Lung (tissue), 12 donors: ENCODE data around the gene RAET1G. TPM values are rescaled to one million over a fixed set of nuclear protein-coding genes. Genes with fewer than 3 reads are reported as not detected.

ENCODE experiments used
- ATAC-seq: fragments of 200-7000 bp; cut with Tn5 transposase; one replicate; pipeline ENCODE4 v1.9.1; 2020; ENCODE audit warnings: moderate number of reproducible peaks; ENCODE audit not compliant: insufficient read depth, low FRiP score
- DNase-seq, 3 donors: peaks; one replicate each; pipeline ENCODE4 v3.0.0-alpha.2; 2013 to 2017
- H3K27ac ChIP-seq, 2 donors: one replicate each; pipeline ENCODE4 v1.5.1; 2013; ENCODE audit warnings: mild to moderate bottlenecking in 2 of 2, moderate library complexity in 2 of 2, control low read depth in 1 of 2, inconsistent platforms in 1 of 2, low read depth in 1 of 2, low read length in 1 of 2
- H3K27me3 ChIP-seq, 3 donors: one replicate each; pipeline ENCODE4 v1.5.1; 2013; ENCODE audit warnings: low read length in 2 of 3; ENCODE audit not compliant: control insufficient read depth in 3 of 3, insufficient read depth in 3 of 3
- H3K36me3 ChIP-seq, 4 donors: one replicate each; pipeline ENCODE4 v1.5.1; 2013; ENCODE audit warnings: low read length in 4 of 4, mild to moderate bottlenecking in 1 of 4, moderate library complexity in 1 of 4; ENCODE audit not compliant: control insufficient read depth in 4 of 4, insufficient read depth in 4 of 4
- H3K4me1 ChIP-seq, 5 donors: one replicate each; pipeline ENCODE4 v1.5.1; 2013; ENCODE audit warnings: low read length in 5 of 5, mild to moderate bottlenecking in 2 of 5, moderate library complexity in 1 of 5; ENCODE audit not compliant: control insufficient read depth in 5 of 5, insufficient read depth in 5 of 5
- H3K4me3 ChIP-seq: one replicate; pipeline ENCODE4 v1.5.1; 2013; ENCODE audit warnings: mild to moderate bottlenecking, control low read depth, moderate library complexity
- H3K9ac ChIP-seq, 2 donors: one replicate each; pipeline ENCODE4 v1.5.1; 2013; ENCODE audit warnings: low read length in 2 of 2, control low read depth in 1 of 2; ENCODE audit not compliant: insufficient read depth in 1 of 2
- H3K9me3 ChIP-seq, 4 donors: one replicate each; pipeline ENCODE4 v1.5.1; 2013; ENCODE audit warnings: low read length in 3 of 4, mild to moderate bottlenecking in 1 of 4, moderate library complexity in 1 of 4; ENCODE audit not compliant: control insufficient read depth in 4 of 4, insufficient read depth in 3 of 4
- WGBS, 2 donors: extraction: QIAGEN DNeasy Blood & Tissue Kit; methylation state at CpG; one replicate each; pipeline ENCODE4 v1.1.7; 2013; 5-methylcytosine and 5-hydroxymethylcytosine counted together
- polyA plus RNA-seq, 2 donors: library from polyadenylated mRNA; stranded (reverse); fragments of 200-250 nt; gene quantifications; one replicate each; pipeline ENCODE4 v1.2.1, GENCODE V29; 2013
- total RNA-seq, 2 donors: library from RNA; depleted of rRNA in 1 of 2; stranded (reverse); fragments of >200 nt in 1 of 2; gene quantifications; one replicate each; pipeline ENCODE4 v1.2.1, GENCODE V29; 2014 to 2021
- TF ChIP-seq, protein P1 (sequence below): IDR thresholded peaks from 2 replicates; pipeline ENCODE4 v1.5.1; 2012; ENCODE audit warnings: mild to moderate bottlenecking; ENCODE audit errors: control extremely low read depth, extremely low read depth
- donor health status: control.
- donor health status: control.
- donor health status: Bipolar disorder and iron deficiency.
- donor health status: healthy.
- donor health status: DM: yes; HTN: yes; CAD: no.

RAET1G gene
- total and polyA plus RNA-seq, 4 donors = 0.32 to 1.8 (median 0.99) TPM

DNA sequence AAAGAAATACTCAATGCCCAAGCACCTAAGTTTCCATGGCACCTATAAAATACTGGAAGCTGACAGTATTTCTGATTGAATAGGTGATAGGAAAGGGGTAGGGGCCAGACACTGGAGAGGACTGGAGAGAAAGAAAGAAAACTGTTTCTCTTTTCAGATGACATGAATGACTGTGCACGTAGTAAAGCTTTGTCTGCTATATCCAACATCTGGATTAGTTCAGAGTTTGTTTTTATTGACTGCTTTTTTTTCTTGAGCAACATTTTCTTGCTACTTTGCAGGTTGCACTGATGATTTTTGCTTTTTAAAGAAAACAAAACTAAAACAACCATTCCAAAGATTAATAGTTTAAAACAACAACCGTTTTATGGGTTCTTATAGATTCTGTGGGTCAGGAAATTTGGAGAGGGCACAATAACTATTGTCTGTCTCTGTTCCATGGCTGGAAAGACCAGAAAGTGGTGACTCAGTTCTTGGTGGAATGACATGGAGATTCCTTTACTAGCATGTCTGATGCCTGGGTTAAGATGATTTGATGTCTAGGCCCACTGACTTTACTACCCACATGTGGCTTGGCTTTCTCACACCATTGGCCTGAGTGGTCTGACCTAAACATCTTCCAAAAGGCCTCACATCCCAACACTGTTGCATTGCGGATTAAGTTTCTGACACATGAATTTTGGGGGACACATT, 46.5 kb downstream of the RAET1G start:
- Histone ChIP-seq H3K27ac (no peak overlapping the region), H3K9ac (no peak overlapping the region), H3K4me1 (no peaks in the 10 kb centered on the region), H3K36me3 (no peaks in the 10 kb centered on the region), H3K9me3 (no peaks in the 10 kb centered on the region), H3K27me3 (no peaks in the 10 kb centered on the region), H3K4me3 (no peak overlapping the region)
- DNase-seq (no peak), ATAC-seq (no peak)
- TF ChIP-seq, protein P1, sequence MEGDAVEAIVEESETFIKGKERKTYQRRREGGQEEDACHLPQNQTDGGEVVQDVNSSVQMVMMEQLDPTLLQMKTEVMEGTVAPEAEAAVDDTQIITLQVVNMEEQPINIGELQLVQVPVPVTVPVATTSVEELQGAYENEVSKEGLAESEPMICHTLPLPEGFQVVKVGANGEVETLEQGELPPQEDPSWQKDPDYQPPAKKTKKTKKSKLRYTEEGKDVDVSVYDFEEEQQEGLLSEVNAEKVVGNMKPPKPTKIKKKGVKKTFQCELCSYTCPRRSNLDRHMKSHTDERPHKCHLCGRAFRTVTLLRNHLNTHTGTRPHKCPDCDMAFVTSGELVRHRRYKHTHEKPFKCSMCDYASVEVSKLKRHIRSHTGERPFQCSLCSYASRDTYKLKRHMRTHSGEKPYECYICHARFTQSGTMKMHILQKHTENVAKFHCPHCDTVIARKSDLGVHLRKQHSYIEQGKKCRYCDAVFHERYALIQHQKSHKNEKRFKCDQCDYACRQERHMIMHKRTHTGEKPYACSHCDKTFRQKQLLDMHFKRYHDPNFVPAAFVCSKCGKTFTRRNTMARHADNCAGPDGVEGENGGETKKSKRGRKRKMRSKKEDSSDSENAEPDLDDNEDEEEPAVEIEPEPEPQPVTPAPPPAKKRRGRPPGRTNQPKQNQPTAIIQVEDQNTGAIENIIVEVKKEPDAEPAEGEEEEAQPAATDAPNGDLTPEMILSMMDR = no peak
- 88 to 94% methylated on average over 3 of the region's 3 CpGs for WGBS, 2 donors

GRCh38 chr6:149872233-149872632, 50.7 kb downstream of the RAET1G start:
- ATAC-seq (no peak), DNase-seq (no peak)
- WGBS, 2 donors = 86 to 88% methylated on average over 1 of the region's 1 CpG
- Histone ChIP-seq H3K9me3 (no peaks in the 10 kb centered on the region), H3K9ac (no peak overlapping the region), H3K4me3 (no peak overlapping the region), H3K4me1 (no peaks in the 10 kb centered on the region), H3K27ac (no peak overlapping the region), H3K27me3 (no peaks in the 10 kb centered on the region), H3K36me3 (no peaks in the 10 kb centered on the region)
- TF ChIP-seq, protein P1 = no peak

- no peak overlapping the region for H3K9ac ChIP-seq
- TF ChIP-seq, protein P1 = no peak
- no peaks in the 10 kb centered on the region for H3K9me3 ChIP-seq
- no peaks in the 10 kb centered on the region for H3K36me3 ChIP-seq
- ATAC-seq = no peak
- DNase-seq = no peak
- WGBS, 2 donors = 90 to 93% methylated on average over 2 of the region's 2 CpGs
- H3K27ac ChIP-seq = no peak overlapping the region
- H3K27me3 ChIP-seq = no peaks in the 10 kb centered on the region
- no peak overlapping the region for H3K4me3 ChIP-seq
- H3K4me1 ChIP-seq = no peaks in the 10 kb centered on the region
Measured at GRCh38 chr6:149871182-149871581, 51.7 kb downstream of the RAET1G start.
